ENCODE results near the gene STAT4. TPM values are rescaled to one million over a fixed set of nuclear protein-coding genes. Genes with fewer than 3 reads are reported as not detected.

The STAT4 gene
- total and polyA plus RNA-seq, 5 donors from 2014 or later = 22.7 to 60.0 (median 28.8) TPM

- Histone ChIP-seq H3K36me3 (ENCODE audit: control insufficient read depth, insufficient read depth, low read length) (no peaks in the 10 kb centered on the region), H3K27ac (ENCODE audit: insufficient read depth, low read length, poor library complexity, severe bottlenecking) (no peak overlapping the region), H3K4me3 (ENCODE audit: low read depth, low read length) (no peak overlapping the region), H3K9me3 (ENCODE audit: control insufficient read depth in 2 of 2, low read length in 2 of 2) (no peaks in the 10 kb centered on the region), H3K27me3 (ENCODE audit: control insufficient read depth, insufficient read depth, low read length) (peaks cover 3% of the 10 kb centered on the region), H3K4me1 (ENCODE audit: control insufficient read depth, insufficient read depth, low read length, poor library complexity, severe bottlenecking) (no peaks in the 10 kb centered on the region)
- no peaks in the 10 kb centered on the region for H3K36me3 Mint-ChIP-seq
- no peak overlapping the region for H3K27ac Mint-ChIP-seq
- DNase-seq (no peak), ATAC-seq (ENCODE audit: low read depth in 2 of 2) (no peak)
- H3K4me1 Mint-ChIP-seq = peaks cover 0 to 4% (median 2%) of the 10 kb centered on the region in 4 donors
- peaks cover 0 to 1% (median 0%) of the 10 kb centered on the region in 7 donors for H3K9me3 Mint-ChIP-seq
- peaks cover 4% of the 10 kb centered on the region for H3K27me3 Mint-ChIP-seq
- no peak overlapping the region for H3K4me3 Mint-ChIP-seq
Observed at GRCh38 chr2:191180713-191181112, 29.9 kb upstream of the STAT4 start.

GRCh38 chr2:191180276-191180675, 29.5 kb upstream of the STAT4 start:
- Histone ChIP-seq H3K36me3 (ENCODE audit: control insufficient read depth, insufficient read depth, low read length) (no peaks in the 10 kb centered on the region), H3K4me3 (ENCODE audit: low read depth, low read length) (no peak overlapping the region), H3K9me3 (ENCODE audit: control insufficient read depth in 2 of 2, low read length in 2 of 2) (no peaks in the 10 kb centered on the region), H3K27me3 (ENCODE audit: control insufficient read depth, insufficient read depth, low read length) (peaks cover 3% of the 10 kb centered on the region), H3K4me1 (ENCODE audit: control insufficient read depth, insufficient read depth, low read length, poor library complexity, severe bottlenecking) (no peaks in the 10 kb centered on the region), H3K27ac (ENCODE audit: insufficient read depth, low read length, poor library complexity, severe bottlenecking) (no peak overlapping the region)
- no peak overlapping the region for H3K27ac Mint-ChIP-seq
- no peak for ATAC-seq (ENCODE audit: low read depth in 2 of 2)
- no peak overlapping the region for H3K4me3 Mint-ChIP-seq
- peaks cover 4% of the 10 kb centered on the region for H3K27me3 Mint-ChIP-seq
- H3K4me1 Mint-ChIP-seq = peaks cover 0 to 4% (median 2%) of the 10 kb centered on the region in 4 donors
- H3K9me3 Mint-ChIP-seq = peaks cover 0 to 1% (median 0%) of the 10 kb centered on the region in 7 donors
- DNase-seq = no peak
- H3K36me3 Mint-ChIP-seq = no peaks in the 10 kb centered on the region

GRCh38 chr2:191178806-191179514, 28.2 kb upstream of the STAT4 start:
- H3K27me3 ChIP-seq (ENCODE audit: control insufficient read depth, insufficient read depth, low read length) = no peaks in the 10 kb centered on the region
- no peaks in the 10 kb centered on the region for H3K4me1 ChIP-seq (ENCODE audit: control insufficient read depth, insufficient read depth, low read length, poor library complexity, severe bottlenecking)
- Mint-ChIP-seq H3K36me3 (no peaks in the 10 kb centered on the region), H3K4me3 (no peak overlapping the region), H3K4me1 (peaks cover 0 to 8% (median 2%) of the 10 kb centered on the region in 4 donors), H3K27ac (no peak overlapping the region), H3K9me3 (peaks cover 0 to 1% (median 0%) of the 10 kb centered on the region in 7 donors), H3K27me3 (peaks cover 8% of the 10 kb centered on the region)
- H3K4me3 ChIP-seq (ENCODE audit: low read depth, low read length) = no peak overlapping the region
- DNase-seq (no peak), ATAC-seq (ENCODE audit: low read depth in 2 of 2) (no peak)
- no peaks in the 10 kb centered on the region for H3K36me3 ChIP-seq (ENCODE audit: control insufficient read depth, insufficient read depth, low read length)
- no peak overlapping the region for H3K27ac ChIP-seq (ENCODE audit: insufficient read depth, low read length, poor library complexity, severe bottlenecking)
- H3K9me3 ChIP-seq (ENCODE audit: control insufficient read depth in 2 of 2, low read length in 2 of 2) = no peaks in the 10 kb centered on the region

- Mint-ChIP-seq H3K4me1 (peaks cover 0 to 12% (median 2%) of the 10 kb centered on the region in 4 donors), H3K27ac (no peak overlapping the region), H3K4me3 (no peak overlapping the region), H3K27me3 (peaks cover 12% of the 10 kb centered on the region), H3K9me3 (peaks cover 0 to 1% (median 0%) of the 10 kb centered on the region in 7 donors), H3K36me3 (no peaks in the 10 kb centered on the region)
- Histone ChIP-seq H3K4me3 (ENCODE audit: low read depth, low read length) (no peak overlapping the region), H3K9me3 (ENCODE audit: control insufficient read depth in 2 of 2, low read length in 2 of 2) (no peaks in the 10 kb centered on the region), H3K27ac (ENCODE audit: insufficient read depth, low read length, poor library complexity, severe bottlenecking) (no peak overlapping the region), H3K4me1 (ENCODE audit: control insufficient read depth, insufficient read depth, low read length, poor library complexity, severe bottlenecking) (no peaks in the 10 kb centered on the region), H3K36me3 (ENCODE audit: control insufficient read depth, insufficient read depth, low read length) (no peaks in the 10 kb centered on the region), H3K27me3 (ENCODE audit: control insufficient read depth, insufficient read depth, low read length) (no peaks in the 10 kb centered on the region)
- ATAC-seq (ENCODE audit: low read depth in 2 of 2) (no peak), DNase-seq (no peak)
Observed at GRCh38 chr2:191177751-191178736, 27.2 kb upstream of the STAT4 start.

GRCh38 chr2:191176801-191177438, 26.1 kb upstream of the STAT4 start:
- ATAC-seq (ENCODE audit: low read depth in 2 of 2) = no peak
- H3K4me3 Mint-ChIP-seq = no peak overlapping the region
- H3K27me3 Mint-ChIP-seq = peaks cover 12% of the 10 kb centered on the region
- Histone ChIP-seq H3K27ac (ENCODE audit: insufficient read depth, low read length, poor library complexity, severe bottlenecking) (no peak overlapping the region), H3K4me1 (ENCODE audit: control insufficient read depth, insufficient read depth, low read length, poor library complexity, severe bottlenecking) (no peaks in the 10 kb centered on the region), H3K4me3 (ENCODE audit: low read depth, low read length) (no peak overlapping the region), H3K27me3 (ENCODE audit: control insufficient read depth, insufficient read depth, low read length) (no peaks in the 10 kb centered on the region), H3K36me3 (ENCODE audit: control insufficient read depth, insufficient read depth, low read length) (no peaks in the 10 kb centered on the region), H3K9me3 (ENCODE audit: control insufficient read depth in 2 of 2, low read length in 2 of 2) (no peaks in the 10 kb centered on the region)
- H3K9me3 Mint-ChIP-seq = peaks cover 0 to 1% (median 0%) of the 10 kb centered on the region in 7 donors
- H3K4me1 Mint-ChIP-seq = peaks cover 0 to 12% (median 2%) of the 10 kb centered on the region in 4 donors
- H3K36me3 Mint-ChIP-seq = no peaks in the 10 kb centered on the region
- H3K27ac Mint-ChIP-seq = no peak overlapping the region
- DNase-seq = no peak

- Mint-ChIP-seq H3K27me3 (peaks cover 12% of the 10 kb centered on the region), H3K9me3 (peaks cover 0 to 1% (median 0%) of the 10 kb centered on the region in 7 donors)
Observed at GRCh38 chr2:191176305-191176704, 25.5 kb upstream of the STAT4 start.

GRCh38 chr2:191174442-191174841, 23.6 kb upstream of the STAT4 start:
- H3K27ac ChIP-seq (ENCODE audit: insufficient read depth, low read length, poor library complexity, severe bottlenecking) = no peak overlapping the region
- Mint-ChIP-seq H3K9me3 (peaks cover 0 to 1% (median 0%) of the 10 kb centered on the region in 7 donors), H3K4me1 (peaks cover 0 to 12% (median 8%) of the 10 kb centered on the region in 4 donors), H3K36me3 (no peaks in the 10 kb centered on the region), H3K4me3 (no peak overlapping the region), H3K27ac (peak overlapping the region in 1 of 3 donors; percentile 12), H3K27me3 (peaks cover 12% of the 10 kb centered on the region)
- H3K9me3 ChIP-seq (ENCODE audit: control insufficient read depth in 2 of 2, low read length in 2 of 2) = no peaks in the 10 kb centered on the region
- H3K4me1 ChIP-seq (ENCODE audit: control insufficient read depth, insufficient read depth, low read length, poor library complexity, severe bottlenecking) = no peaks in the 10 kb centered on the region
- DNase-seq = no peak
- H3K36me3 ChIP-seq (ENCODE audit: control insufficient read depth, insufficient read depth, low read length) = no peaks in the 10 kb centered on the region
- no peak for ATAC-seq (ENCODE audit: low read depth in 2 of 2)
- H3K4me3 ChIP-seq (ENCODE audit: low read depth, low read length) = no peak overlapping the region
- no peaks in the 10 kb centered on the region for H3K27me3 ChIP-seq (ENCODE audit: control insufficient read depth, insufficient read depth, low read length)

More at GRCh38 chr2:191176305-191176704, 25.5 kb upstream of the STAT4 start:
- DNase-seq (no peak), ATAC-seq (ENCODE audit: low read depth in 2 of 2) (no peak)
- H3K27me3 ChIP-seq (ENCODE audit: control insufficient read depth, insufficient read depth, low read length) = no peaks in the 10 kb centered on the region
- Mint-ChIP-seq H3K27ac (peak overlapping the region in 1 of 3 donors; percentile 19), H3K4me3 (no peak overlapping the region), H3K36me3 (no peaks in the 10 kb centered on the region), H3K4me1 (peaks cover 0 to 12% (median 2%) of the 10 kb centered on the region in 4 donors)
- no peaks in the 10 kb centered on the region for H3K9me3 ChIP-seq (ENCODE audit: control insufficient read depth in 2 of 2, low read length in 2 of 2)
- no peaks in the 10 kb centered on the region for H3K36me3 ChIP-seq (ENCODE audit: control insufficient read depth, insufficient read depth, low read length)
- no peak overlapping the region for H3K27ac ChIP-seq (ENCODE audit: insufficient read depth, low read length, poor library complexity, severe bottlenecking)
- H3K4me3 ChIP-seq (ENCODE audit: low read depth, low read length) = no peak overlapping the region
- no peaks in the 10 kb centered on the region for H3K4me1 ChIP-seq (ENCODE audit: control insufficient read depth, insufficient read depth, low read length, poor library complexity, severe bottlenecking)

Data from CD4-positive, CD25-positive, alpha-beta regulatory T cell (primary cell).